GM18873 (cell line): Measurements from ENCODE around the gene HOXA2.

Source experiments
- ATAC-seq: cut with Tn5 transposase; IDR thresholded peaks from one replicate; pipeline ENCODE4 v1.9.1; 2021; ENCODE audit warnings: mild to moderate bottlenecking, moderate library complexity, moderate number of reproducible peaks; ENCODE audit not compliant: unreplicated experiment, low FRiP score

HOXA2 gene

DNA sequence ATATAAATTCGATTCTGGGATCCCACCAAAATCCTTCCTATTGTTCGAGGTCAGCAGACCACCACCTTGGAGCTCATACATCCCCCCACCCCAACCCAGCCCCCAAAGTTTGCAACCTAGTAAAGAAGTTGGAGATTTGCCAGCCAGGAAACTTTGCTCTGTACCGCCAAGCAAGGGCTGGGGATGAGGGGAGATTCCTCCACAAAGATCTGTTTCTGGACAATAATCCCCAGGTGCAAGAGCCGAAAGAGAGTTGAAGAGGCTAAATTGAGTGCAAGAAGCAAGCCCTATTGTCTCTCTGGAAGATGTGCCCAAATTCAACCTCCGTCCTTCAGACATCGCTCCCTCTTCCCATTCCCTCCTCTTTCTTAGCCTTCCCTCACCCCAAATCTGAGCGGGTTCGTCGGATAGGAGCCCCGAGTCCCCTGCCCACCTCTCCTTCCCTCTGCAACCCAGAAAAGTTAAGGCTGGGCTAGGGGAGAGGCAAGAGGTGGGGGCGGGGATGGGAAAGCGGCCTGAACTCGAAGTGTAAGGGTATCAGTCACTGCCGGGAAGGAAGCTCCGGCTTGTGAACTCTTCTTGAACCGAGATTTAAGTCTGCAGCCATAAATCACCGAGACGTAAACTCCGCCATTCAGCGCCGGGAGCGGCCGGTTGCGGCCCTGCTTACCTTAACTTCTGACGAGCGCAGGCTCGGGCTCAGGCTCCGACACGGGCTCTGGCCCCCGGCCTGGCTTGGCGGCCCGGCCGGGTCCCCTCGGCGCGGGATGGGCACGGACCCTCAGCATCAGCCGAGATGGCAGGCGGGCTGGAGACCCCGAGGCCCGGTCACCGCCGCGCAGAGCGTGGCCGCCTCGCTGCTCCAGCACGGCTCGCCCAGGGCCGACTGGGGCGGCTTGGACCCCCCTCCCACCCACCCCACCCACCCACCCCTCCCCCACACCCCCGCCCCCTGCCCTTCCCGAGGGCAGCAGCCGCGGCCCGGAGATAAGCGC, 10.8 kb upstream of the HOXA2 start:
- no peak for ATAC-seq

DNA sequence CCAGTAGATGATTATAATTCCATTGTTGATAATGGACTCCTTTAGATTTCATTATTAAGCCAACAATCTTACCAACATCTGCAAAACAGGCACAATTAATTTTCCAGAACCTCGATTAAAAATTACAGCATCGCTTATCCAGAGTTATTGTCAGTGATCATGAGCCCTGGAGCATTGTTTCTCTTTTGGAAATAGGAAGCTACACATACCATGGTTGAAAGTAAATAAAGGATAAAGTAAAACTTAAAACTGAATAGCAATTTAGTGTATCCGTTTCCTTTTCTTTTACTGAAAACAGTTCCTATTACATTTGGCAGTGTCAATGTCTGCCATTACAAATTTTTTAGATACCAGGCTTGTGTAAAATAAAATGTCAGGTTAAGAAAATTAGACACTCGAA, 9.9 kb upstream of the HOXA2 start:
- ATAC-seq, result no peak

DNA sequence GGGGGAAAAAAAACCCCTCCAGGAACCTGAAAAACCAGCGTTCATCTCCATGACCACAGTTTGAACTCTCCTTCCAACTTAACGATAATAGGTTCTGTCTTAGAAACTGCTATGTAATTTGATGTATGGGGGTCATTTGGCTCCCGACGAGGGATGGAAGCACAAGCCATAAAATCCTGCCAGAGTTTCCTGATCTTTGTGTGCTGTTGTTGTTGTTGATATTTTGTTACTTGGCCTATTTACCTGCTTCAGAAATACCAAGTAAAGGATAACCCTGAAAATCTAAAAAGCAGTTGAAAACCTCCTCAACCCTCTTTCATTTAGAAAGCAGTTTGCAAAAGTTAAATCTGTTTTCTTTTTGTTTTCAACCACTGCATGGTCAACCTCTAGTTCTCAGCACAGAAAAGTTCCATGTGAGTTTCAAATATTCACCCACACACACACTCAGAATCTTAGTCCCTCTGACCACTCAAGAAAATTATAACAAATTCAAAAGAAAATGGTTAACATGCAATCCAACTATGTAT, 9.3 kb upstream of the HOXA2 start:
- ATAC-seq, result no peak

DNA sequence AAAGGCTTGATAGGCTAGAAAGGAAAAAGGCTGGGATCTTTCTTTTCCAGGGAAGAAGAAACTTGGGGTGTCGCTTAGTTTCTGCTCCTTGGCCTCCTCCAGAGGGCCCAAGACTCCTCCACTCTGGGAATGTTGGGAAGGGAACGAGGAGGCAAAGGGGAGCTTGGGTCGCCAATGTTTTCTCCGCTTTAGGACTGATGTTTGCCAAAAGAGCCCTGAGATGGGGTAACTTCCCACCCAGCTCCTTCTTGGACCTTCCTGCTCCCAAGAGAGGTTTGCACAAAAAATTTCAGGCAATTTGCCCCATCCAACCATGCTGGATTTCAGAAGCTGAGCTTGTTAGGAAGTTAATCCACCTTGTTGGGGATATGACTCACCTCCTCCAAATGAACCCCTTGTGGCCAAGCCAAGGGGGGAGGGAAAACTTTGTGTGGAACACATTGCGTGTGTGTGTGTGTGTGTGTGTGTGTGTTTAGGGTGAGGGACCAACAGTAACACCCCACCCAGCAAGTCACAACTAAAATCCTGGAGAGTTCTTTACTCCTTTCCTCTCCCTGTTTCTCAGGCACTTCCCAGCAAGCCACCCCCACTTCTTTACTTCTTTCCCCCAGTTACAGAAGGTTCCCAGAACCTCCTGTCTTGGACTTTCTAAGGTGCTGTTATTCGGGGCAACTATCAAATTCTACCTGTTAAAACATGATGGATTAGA, 8.7 kb upstream of the HOXA2 start:
- ATAC-seq, result no peak

DNA sequence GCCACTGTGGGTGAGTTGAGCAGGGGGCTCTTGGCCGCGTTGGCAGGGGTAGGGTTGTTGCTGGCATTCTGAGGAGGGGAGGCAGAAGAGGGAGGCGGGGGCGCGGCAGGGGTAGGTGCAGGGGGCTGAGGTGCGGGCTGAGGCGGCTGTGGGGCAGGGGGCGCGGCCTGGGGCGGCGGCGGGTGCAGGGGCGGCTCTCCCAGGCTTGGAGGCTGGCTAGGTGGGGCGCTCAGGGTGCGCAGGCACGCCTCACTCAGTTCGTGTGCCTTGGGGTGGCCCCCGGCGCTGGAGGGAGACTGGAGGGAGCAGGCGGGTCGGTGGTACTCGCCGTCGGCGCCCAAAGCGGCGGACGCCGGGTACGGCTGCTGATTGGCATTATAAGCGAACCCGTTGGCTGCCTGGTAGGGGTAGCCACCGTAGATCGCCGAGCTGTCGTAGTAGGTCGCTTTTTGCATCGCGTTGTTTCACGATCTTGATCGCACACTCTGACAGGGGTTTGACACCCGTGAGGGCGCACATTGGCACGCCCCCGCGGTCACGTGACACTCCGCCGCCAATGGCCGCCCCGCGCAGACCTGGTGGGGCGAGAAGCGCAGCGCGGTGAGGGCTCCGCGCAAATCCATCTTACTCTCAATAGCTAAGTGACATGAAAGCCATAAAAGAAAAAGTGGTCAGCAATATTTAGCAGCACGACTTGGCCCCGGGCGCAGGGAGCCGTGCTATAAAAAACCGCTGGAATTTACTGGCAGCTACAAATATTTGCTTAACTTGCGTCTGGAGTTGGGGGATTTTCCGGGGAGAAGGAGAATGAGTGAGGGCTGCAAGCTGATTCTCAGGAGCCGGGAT, 7.9 kb upstream of the HOXA2 start:
- no peak for ATAC-seq

DNA sequence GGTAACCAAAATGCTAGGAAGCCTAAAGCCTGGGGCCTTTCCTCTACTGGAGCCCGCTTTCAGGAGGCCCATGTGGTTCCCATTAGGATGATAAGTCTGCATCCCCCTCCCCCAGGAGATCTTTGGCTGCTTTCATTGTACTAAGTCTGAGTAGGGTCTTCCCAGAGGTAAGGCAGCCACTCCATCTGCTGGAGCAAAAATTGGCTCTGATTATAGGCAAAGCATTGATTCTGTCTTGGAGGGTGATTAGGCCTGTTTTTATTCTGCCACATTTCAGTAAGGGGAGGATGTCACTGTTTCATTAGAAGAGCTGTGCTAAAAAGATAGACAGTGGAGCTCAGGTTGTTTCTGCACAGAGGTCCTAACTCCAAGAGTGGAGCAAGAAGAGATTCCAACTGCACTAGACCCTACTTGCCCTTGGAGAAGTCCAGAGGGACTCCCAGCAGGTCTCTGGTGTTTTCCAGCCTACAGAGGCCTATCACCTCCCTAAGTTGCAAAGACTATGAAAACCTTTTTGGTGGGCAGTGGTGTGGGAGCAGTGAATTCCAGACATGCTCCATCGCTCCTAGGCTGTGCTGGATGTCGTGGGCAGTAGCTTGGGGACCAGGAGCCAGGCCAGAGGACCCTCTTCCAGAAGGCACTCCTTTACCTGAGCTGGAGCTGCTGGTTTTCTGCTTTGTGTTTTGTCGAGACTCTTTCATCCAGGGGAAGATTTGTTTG, 7.1 kb upstream of the HOXA2 start:
- ATAC-seq, result no peak

DNA sequence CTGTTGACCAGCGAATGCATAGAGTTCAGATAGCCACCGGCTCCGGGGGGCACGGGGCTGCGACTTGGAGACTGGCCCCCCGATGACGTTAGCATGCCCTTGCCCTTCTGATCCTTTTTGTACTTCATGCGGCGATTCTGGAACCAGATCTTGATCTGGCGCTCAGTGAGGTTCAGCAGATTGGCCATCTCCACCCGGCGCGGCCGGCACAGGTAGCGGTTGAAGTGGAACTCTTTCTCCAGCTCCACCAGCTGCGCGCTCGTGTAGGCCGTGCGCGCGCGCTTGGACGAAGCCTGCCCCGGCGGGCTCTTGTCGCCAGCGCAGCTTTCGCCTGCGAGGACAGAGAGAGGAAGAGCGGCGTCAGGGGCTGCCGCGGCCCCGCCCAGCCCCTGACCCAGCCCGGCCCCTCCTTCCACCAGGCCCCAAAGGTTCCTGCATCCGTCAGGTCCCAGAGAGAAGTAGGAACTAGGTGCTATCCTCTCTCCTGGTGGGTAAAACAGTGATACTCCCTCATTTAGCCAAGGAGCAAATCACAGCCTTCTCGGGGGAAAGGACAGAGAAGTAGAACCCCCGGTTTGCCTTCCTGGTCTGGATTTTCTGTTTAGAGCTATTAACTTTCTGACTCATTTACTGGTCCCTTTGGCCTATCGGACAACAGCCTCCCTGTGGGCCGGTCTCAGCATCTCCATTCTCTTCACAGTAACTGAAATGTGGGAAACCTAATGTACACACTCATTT, 6.1 kb upstream of the HOXA2 start:
- no peak for ATAC-seq

DNA sequence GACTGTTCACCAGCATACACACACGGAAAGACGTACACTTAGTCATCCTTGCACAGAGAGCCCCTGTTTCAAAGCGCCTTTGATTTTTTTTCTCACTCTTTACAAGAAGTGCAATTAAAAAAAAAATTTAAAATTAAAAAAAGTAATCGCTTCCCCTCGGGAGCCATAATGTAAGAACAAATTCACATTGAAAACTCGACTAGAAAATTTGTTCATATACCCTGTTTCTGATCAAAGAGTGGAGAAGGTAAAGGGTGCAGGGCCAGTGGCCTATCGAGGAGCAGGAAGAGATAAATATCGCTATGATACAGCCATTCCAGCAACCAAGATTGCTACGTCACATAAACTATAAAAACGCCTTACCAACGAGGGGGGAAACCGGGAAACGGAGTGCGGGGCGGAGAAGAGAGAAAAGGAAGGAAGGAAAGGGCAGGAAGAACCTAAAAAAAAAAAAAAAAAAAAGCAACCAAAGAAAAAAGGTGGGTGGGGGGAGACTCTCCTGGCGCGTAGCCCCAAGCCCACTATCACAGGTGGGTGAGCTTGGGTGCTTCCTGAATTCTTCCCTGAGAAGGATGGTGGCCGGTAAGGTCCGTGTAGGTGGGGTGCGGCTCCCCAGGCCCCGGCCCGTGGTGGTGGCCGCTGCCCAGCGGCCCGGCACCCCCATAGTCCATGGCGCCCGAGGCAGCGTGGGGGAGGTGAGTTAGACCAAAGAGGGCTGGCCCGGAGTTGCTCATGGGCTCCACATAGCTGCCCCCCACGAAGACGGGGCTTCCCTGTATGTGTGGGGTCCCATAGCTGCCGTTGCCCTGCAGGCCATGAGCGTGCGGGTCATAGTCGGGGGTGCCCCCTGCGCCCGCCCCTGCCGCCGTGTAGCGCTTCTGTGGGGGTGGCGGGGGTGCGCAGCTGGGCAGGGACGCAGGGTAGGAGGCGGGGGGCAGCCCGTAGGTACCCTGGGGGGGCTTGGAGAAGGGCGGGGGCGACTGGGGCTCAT, 5.2 kb upstream of the HOXA2 start:
- no peak for ATAC-seq

DNA sequence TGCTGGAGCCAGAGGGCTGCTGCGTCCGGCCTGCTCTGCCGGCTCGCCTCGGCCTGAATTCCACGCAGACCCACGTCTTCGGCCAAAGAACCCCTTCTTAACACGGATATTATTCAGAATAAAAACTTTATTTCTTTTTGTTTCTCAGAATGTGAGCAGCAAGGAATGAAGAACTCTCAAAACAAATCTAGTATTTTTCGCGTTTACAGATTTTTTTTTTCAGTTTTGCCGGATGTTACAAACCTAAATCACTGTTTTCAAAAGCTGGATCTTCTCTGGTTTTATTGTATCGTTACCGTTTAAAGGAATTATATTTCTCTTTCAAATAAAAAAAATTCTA, 4.4 kb upstream of the HOXA2 start:
- no peak for ATAC-seq

DNA sequence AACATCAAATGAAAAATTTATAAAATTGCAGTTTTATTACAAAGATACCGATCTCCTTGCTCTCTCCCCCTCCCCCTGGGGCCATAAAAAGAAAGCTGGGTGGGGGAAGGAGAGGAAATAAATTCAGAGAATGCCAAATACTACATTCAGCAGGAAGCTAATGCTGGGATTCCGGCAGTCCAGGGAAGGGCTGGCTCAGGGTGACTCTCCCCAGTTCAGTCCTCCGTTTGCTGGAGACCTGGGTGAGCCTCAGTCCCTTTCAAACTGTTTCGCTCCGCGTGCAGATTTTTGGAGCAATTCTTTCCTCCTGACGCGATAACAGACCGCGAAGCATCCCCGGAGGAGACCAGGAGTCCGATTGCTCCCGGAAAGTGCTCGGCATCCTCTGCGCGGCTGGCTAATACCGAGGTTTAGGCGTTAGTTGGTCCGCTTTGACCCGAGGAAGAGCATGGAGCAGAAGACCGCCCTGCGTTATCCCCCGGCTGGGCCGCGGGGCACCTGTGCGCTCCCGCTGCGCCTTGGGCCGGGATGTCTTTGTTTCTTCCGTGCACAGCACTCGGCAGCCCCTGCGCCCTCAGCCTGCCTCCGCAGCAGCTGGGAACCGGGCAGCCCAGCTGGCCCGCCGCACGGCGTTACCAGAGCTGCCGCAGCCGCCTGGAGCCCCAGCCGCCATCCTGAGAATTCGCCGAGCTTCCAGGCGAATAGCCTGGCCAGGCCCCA, 3.9 kb upstream of the HOXA2 start:
- ATAC-seq, result no peak

DNA sequence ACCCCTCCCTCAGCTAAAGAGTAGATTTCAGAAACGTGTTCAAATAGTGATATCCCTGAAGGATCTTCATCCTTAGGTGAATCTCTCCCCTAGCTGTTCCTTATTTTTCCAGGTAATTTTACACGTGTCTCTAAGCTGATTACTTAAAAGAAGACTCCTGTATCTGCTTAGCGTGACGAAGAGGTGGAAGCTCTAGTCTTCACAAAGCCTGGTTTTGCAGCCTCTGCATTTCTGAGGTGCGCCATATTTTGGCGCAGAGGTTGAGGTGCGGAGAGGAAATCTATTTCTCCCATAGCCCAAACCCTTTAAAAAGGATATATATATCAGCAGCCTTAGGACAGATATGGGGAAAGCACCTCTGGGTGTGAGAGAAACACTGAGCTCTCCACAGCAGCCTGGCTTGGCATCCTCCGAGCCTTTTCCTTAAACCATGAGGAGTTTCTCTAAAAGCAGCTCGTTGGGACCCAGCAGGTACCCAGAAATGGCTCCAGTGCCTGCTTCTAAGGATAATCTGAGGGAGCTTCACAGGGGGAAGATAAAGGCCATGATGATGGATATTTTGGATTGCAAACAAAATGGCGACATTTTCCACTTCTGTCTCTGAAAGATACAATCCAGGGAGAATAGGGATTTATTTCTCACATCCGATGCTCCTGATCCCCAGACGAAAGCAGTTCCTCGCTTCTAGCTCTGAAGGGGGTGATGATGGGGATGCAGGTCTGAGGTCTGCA, 3.0 kb upstream of the HOXA2 start:
- no peak for ATAC-seq

DNA sequence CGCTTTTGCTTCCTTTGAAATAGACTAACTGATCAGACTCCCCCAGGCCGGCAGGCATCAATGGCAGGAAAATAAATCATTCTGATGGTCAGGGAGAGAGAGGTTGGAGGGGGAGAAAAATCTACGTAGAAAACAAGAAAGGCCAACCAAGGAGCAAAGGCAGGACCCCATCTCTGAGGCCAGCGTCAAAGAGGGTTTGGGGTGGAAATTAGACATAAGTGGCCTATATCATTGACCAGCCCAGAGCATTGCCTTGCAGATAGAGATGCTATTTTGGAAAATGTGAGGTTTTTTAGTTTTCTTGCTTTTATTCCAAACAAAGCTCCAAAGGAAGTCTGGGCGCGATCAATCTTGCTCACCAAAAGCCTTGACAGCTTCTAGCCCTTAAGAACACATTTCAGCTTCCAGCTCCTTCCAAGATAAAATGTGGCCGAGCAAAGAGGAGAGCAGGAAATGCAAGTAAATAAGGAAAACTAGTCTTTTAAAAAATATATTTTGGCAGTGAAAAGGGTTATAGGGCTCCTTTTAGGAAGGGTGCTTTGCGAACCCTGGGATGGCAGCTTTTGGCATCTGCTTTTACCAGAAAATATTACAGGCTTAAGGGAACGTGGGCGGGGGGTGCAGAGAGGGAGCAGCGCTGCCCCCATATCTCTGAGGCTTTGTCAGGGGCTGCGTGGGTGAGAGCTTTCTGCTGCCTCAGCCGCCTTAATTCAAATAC, 2.0 kb upstream of the HOXA2 start:
- no peak for ATAC-seq

DNA sequence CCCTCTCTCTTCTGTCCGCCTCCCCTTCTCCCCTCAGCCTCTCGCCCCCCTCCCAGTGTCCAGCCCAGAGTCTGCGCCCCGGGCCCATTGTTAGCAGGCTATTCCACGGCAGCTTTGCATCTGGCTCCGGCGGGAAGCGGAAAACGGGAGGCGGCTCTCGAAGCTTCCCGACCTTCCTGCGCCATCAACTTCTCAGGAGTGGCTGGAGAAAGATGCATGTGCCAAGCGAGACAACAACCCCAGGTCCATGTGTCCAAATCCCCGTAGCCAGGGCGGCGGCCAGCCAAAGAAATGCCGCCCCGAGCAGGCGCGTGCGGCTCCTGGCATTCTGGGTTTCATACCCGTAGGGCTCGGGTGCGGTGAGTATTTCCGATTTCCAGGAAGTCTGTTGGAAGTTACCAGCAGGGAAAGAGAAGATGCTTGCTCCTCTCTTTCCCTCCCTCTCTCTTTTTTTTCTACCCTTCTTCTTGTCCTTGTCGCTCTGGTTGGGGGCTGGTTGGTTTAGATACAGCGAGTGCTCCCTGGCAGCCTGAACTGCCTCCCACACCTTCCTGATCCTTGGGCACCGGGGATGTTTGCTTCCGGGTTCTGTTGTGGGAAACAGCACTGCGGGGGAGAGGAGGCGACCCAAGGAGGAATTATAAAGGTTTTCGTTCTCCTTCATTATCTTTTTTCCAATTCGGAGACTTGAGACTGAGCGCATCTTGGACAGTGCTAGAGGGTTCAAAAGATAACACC, 1.2 kb upstream of the HOXA2 start:
- ATAC-seq, result no peak

DNA sequence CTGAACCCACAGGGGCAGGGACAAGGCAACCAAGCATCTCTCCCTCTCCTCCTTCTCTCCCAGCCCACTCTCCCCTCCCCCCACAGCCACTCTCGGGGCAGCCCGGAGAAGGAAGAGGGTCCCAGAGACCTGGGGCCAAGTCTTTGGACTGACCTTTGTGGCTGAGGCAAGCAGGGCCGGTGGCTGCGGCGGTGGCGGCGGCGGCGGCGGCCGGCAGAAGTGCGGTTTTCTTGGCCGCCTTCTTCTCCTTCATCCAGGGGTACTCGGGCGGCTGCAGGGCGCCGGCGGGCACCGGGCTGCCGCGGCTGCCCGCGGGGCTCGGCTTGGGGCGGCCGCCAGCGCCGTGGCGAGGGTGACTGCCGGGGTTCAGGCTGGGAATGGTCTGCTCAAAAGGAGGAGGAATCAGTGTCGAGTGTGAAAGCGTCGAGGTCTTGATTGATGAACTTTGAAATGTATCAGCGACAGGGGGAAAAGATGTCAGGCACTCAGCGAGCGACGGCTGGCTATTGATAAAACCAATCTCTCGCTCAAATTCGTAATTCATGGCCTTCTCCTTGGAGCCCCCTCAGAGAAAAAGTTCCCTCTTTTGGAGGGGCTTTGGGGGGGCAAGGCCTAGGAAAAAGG, 414 bp downstream of the HOXA2 start:
- no peak for ATAC-seq
